Measurements from ENCODE around the gene PDZK1.
"Not testable (repeated sequence)": the region's sequence is repeated elsewhere in the genome, so short reads cannot be mapped to it uniquely, and the experiment has no call there.

Gene PDZK1

DNA sequence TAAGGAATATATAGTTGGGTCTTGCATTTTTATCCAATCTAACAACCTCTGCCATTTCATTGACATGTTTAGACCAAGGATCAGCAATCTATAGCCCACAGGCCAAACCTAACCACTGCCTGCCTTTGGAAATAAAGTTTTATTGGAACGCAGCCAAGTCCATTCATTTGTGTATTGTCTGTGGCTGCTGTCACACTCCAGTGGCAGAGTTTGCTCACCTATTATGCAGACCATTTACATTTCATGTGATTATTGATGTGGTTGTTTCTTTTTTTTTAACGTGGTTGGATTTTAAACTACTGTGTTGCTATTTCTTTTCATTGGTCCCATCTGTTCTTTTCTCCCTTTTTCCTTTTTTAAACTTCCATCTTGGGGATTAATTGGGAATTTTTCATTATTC is 44.7 kb downstream of the PDZK1 start:
- DNase-seq (ENCODE audit: low read depth in 1 of 2, low spot score in 1 of 2) = not testable (repeated sequence)

DNA sequence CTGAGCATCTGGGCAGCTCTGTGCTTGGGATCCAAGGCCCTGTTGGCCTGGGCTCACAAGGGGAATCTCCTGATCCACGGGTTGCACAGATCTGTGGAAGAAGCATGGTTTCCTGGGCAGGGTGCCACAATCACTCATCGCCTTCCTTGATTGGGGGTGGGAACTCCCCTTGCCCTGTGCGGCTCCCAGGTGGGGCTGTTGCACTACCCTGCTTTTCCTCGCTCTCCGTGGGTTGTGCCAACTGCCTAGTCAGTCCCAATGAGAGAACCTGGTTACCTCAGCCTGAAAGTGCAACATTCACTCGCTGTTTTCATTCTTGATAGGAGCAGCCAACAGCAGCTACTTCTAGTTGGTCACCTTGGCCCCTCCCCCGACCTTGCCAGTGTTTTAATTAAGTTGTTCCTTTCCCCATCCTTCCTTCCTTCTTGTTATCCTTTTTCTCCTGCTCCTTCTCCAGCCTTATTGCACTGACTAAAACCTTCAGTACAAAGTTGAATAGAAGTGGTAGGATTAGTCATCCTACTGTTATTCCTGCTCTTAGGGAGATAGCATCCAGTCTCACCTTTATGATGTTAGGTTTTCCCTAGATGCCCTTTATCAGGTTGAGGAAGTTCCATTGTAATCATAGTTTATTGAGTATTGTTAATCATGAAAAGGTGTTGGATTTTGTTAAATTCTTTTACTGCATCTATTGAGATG is 50.8 kb downstream of the PDZK1 start:
- not testable (repeated sequence) for DNase-seq (ENCODE audit: low read depth in 1 of 2, low spot score in 1 of 2)

DNA sequence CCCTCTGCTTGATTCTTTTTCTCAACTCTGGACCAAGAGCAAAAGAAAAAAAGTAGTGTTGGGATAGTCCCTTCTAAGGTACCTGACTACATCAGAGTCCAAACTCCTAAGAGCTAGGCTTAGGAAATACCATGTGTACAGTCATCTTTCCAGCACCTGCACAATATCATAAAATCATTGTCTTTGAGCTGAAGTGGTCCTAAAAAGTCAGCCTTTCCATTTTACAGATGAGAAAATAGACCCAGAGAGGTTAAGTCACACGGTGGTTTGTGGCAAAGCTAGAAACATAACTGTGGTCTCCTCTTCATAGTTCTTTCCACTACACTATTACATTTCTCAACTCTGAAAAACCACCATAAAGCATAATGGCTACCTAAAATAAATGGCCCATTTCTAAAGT is 63.2 kb downstream of the PDZK1 start:
- DNase-seq (ENCODE audit: low read depth in 1 of 2, low spot score in 1 of 2) = not testable (repeated sequence)

DNA sequence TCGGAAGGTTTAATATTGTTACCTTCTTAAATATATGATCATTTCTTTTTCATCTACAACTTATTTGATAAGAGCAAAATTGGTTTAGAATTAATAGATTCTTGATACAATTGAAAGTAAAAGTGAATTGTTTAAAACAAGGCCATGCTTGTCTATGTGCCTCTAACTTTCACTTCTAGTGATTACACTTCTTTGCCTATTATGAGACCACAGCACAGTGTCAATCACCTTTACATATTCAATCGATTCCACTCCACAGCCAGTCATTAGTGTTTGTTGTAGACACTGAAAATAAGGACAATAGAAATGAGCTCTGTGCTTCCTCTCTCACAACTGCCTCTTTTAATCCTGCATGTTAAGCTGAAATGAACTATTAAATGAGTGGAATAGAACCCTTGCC is 65.3 kb downstream of the PDZK1 start:
- DNase-seq (ENCODE audit: low read depth in 1 of 2, low spot score in 1 of 2) = not testable (repeated sequence)

DNA sequence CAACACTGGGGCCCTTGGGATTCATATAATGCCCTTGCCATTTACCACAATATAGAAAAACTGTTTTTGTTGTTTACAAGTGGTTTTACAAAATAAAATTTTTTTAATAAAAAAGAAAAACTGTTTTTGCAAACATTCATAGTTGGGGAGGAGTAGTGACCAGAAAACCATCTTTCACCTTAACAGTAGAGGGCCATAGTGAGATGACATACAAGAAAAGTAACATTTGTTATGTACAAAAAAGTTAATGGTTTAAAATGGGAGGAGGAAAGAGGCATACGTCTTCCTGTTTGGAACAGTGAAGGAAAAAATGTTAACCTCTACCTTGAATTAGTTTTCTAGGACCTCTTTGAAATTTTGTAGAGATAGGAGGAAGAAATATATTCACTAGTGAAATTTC is 70.9 kb downstream of the PDZK1 start:
- not testable (repeated sequence) for DNase-seq (ENCODE audit: low read depth in 1 of 2, low spot score in 1 of 2)

DNA sequence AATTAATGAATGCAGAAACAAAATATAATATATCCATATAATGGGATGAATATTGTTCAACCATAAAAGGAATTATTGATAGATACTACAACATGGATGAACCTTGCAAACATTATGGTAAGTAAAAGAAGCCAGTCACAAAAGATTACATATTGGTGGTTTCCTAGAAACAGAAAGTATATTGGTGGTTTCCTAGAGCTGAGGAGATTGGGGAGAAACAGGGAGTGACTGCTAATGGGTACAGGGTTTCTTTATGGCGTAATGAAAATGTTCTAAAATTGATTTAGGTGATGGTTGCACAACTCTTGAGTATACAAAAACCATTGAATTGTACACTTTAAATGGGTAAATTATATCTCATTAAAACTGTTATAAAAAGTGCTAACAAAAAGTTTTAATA is 85.0 kb downstream of the PDZK1 start:
- not testable (repeated sequence) for DNase-seq (ENCODE audit: low read depth in 1 of 2, low spot score in 1 of 2)

All from activated CD4-positive, alpha-beta T cell treated with anti-CD3 and anti-CD28 coated beads, Interleukin-2, amount 50 U/mL, for 24 hours (primary cell).